Astrocyte (in vitro differentiated cells and primary cell): ENCODE data around the gene RAP1A. TPM values are rescaled to one million over a fixed set of nuclear protein-coding genes. Genes with fewer than 3 reads are reported as not detected.
"Not testable (repeated sequence)": the region's sequence is repeated elsewhere in the genome, so short reads cannot be mapped to it uniquely, and the experiment has no call there.

ENCODE experiments used
- DNase-seq: peaks from one replicate; pipeline ENCODE4 v3.0.0-alpha.2; 2010; ENCODE audit warnings: low read depth
- FAIRE-seq: peaks from 2 replicates; lab custom pipeline; 2011; peaks lifted over from hg19 to GRCh38; lab: Jason Lieb, UNC
- H2AFZ ChIP-seq: 2 replicates; pipeline ENCODE4 v1.6.0; 2012; ENCODE audit warnings: low read depth, low read length, inconsistent platforms
- H3K27ac ChIP-seq: 2 replicates; pipeline ENCODE4 v1.5.1; 2011; ENCODE audit warnings: low read depth, low read length, inconsistent platforms
- H3K27me3 ChIP-seq: 2 replicates; pipeline ENCODE4 v1.6.0; 2011; ENCODE audit warnings: low read length, inconsistent platforms; ENCODE audit not compliant: insufficient read depth
- H3K36me3 ChIP-seq: 2 replicates; pipeline ENCODE4 v1.5.1; 2011; ENCODE audit warnings: low read length, inconsistent platforms; ENCODE audit not compliant: insufficient read depth
- H3K4me1 ChIP-seq: 2 replicates; pipeline ENCODE4 v1.5.1; 2011; ENCODE audit warnings: low read length, inconsistent platforms; ENCODE audit not compliant: insufficient read depth
- H3K4me2 ChIP-seq: 2 replicates; pipeline ENCODE4 v1.6.0; 2012; ENCODE audit warnings: low read length, inconsistent platforms
- H3K4me3 ChIP-seq: 2 replicates; pipeline ENCODE4 v1.5.1; 2011; ENCODE audit warnings: low read depth, mild to moderate bottlenecking, low read length, inconsistent platforms; ENCODE audit not compliant: insufficient read depth
- H3K79me2 ChIP-seq: 2 replicates; pipeline ENCODE4 v1.6.0; 2012; ENCODE audit warnings: mild to moderate bottlenecking, low read length, inconsistent platforms; ENCODE audit not compliant: insufficient read depth
- H3K9ac ChIP-seq: 2 replicates; pipeline ENCODE4 v1.6.0; 2012; ENCODE audit warnings: mild to moderate bottlenecking, low read length, inconsistent platforms
- H3K9me3 ChIP-seq: 2 replicates; pipeline ENCODE4 v1.5.1; 2012; ENCODE audit warnings: low read depth, mild to moderate bottlenecking, low read length, inconsistent platforms; ENCODE audit not compliant: insufficient read depth
- H4K20me1 ChIP-seq: 2 replicates; pipeline ENCODE4 v1.6.0; 2012; ENCODE audit warnings: low read length, inconsistent platforms; ENCODE audit not compliant: insufficient read depth
- H3K27ac Mint-ChIP-seq: one replicate; pipeline ENCODE4 v1.8.0; 2021; ENCODE audit warnings: mild to moderate bottlenecking, mixed read lengths; ENCODE audit not compliant: unreplicated experiment
- H3K27me3 Mint-ChIP-seq: one replicate; pipeline ENCODE4 v1.8.0; 2021; ENCODE audit warnings: low read depth, mixed read lengths; ENCODE audit not compliant: unreplicated experiment
- H3K36me3 Mint-ChIP-seq: one replicate; pipeline ENCODE4 v1.8.0; 2021; ENCODE audit warnings: low read depth, mixed read lengths; ENCODE audit not compliant: unreplicated experiment
- H3K4me1 Mint-ChIP-seq: one replicate; pipeline ENCODE4 v1.8.0; 2021; ENCODE audit warnings: low read depth, mixed read lengths; ENCODE audit not compliant: unreplicated experiment
- H3K4me3 Mint-ChIP-seq: one replicate; pipeline ENCODE4 v1.8.0; 2021; ENCODE audit warnings: mild to moderate bottlenecking, moderate library complexity, mixed read lengths; ENCODE audit not compliant: unreplicated experiment
- H3K9me3 Mint-ChIP-seq: one replicate; pipeline ENCODE4 v1.8.0; 2021; ENCODE audit warnings: mild to moderate bottlenecking, mixed read lengths; ENCODE audit not compliant: unreplicated experiment
- EZH2 ChIP-seq: IDR thresholded peaks from 2 replicates; pipeline ENCODE4 v1.6.1; 2012; ENCODE audit warnings: mild to moderate bottlenecking, low read length, inconsistent platforms; ENCODE audit not compliant: insufficient read depth
- total RNA-seq: library from RNA; stranded (reverse); gene quantifications from 2 replicates; pipeline ENCODE4 v1.2.1, GENCODE V29; 2021
- TF ChIP-seq, protein P1 (sequence below): IDR thresholded peaks from 2 replicates; pipeline ENCODE4 v1.5.1; 2011; ENCODE audit warnings: low read depth, mild to moderate bottlenecking, inconsistent platforms, low read length, moderate library complexity; ENCODE audit not compliant: insufficient read depth

Gene RAP1A
- total RNA-seq, 1 donor from 2014 or later: 66.6 TPM

DNA sequence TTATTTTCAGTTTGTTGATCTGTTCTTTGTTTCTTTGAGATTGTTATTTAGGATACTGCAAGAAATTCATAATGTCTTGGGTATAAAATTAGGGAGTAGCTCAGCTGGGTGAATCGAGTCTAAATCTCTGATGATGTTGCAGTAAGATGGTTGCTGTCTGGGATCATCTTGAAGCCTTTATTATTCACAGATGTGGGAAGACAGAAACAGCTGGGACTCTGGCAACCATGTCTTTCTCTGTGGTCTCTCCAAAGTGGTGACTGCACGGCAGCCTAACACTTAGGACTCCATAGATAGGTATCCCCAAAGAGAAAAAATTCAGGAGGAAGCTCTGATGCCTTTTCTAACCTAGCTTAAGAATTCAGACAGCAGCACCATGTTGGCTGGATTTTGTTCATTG lies 52.7 kb downstream of the RAP1A start:
- TF ChIP-seq EZH2: no peak
- TF ChIP-seq, protein P1, sequence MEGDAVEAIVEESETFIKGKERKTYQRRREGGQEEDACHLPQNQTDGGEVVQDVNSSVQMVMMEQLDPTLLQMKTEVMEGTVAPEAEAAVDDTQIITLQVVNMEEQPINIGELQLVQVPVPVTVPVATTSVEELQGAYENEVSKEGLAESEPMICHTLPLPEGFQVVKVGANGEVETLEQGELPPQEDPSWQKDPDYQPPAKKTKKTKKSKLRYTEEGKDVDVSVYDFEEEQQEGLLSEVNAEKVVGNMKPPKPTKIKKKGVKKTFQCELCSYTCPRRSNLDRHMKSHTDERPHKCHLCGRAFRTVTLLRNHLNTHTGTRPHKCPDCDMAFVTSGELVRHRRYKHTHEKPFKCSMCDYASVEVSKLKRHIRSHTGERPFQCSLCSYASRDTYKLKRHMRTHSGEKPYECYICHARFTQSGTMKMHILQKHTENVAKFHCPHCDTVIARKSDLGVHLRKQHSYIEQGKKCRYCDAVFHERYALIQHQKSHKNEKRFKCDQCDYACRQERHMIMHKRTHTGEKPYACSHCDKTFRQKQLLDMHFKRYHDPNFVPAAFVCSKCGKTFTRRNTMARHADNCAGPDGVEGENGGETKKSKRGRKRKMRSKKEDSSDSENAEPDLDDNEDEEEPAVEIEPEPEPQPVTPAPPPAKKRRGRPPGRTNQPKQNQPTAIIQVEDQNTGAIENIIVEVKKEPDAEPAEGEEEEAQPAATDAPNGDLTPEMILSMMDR: no peak
- Mint-ChIP-seq H3K27ac (no peak overlapping the region), H3K36me3 (peaks cover 6% of the 10 kb centered on the region), H3K9me3 (no peaks in the 10 kb centered on the region), H3K27me3 (no peaks in the 10 kb centered on the region), H3K4me3 (no peak overlapping the region), H3K4me1 (peaks cover 5% of the 10 kb centered on the region)
- H3K9ac ChIP-seq: no peak overlapping the region
- H3K9me3 ChIP-seq: no peaks in the 10 kb centered on the region
- no peak overlapping the region for H3K4me3 ChIP-seq
- no peaks in the 10 kb centered on the region for H3K4me1 ChIP-seq
- H3K4me2 ChIP-seq: no peak overlapping the region
- no peak for DNase-seq
- H3K36me3 ChIP-seq: no peaks in the 10 kb centered on the region
- peaks cover 53% of the 10 kb centered on the region for H4K20me1 ChIP-seq
- no peaks in the 10 kb centered on the region for H3K27me3 ChIP-seq
- H2AFZ ChIP-seq: no peak overlapping the region
- H3K27ac ChIP-seq: no peak overlapping the region
- FAIRE-seq: no peak
- H3K79me2 ChIP-seq: peaks cover 63% of the 10 kb centered on the region

DNA sequence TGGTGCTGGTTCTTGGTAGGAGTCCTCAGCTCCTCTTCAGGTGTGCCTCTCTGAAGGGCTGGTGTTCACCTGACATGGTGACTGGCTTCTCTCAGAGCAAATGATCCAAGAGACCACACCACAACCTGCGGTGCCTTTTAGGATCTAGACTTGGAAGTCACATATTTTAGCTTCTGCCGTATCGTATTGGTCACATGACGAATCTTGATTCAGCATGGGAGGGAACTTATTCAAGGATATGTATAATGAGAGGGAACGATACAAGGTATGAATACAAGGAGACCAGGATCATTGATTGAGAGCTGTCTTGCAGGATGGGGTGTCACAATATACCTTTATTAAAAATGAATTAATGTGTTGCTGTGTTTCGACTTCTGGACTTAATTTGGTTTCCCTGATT lies 58.0 kb downstream of the RAP1A start:
- no peak overlapping the region for H3K27ac Mint-ChIP-seq
- Histone ChIP-seq H4K20me1 (peaks cover 32% of the 10 kb centered on the region), H3K79me2 (peaks cover 61% of the 10 kb centered on the region)

GRCh38 chr1:111679541-111679940 lies 60.0 kb downstream of the RAP1A start:
- Histone ChIP-seq H3K4me1 (no peaks in the 10 kb centered on the region), H3K79me2 (peaks cover 42% of the 10 kb centered on the region), H3K9ac (no peak overlapping the region), H4K20me1 (peaks cover 19% of the 10 kb centered on the region), H3K9me3 (no peaks in the 10 kb centered on the region), H3K27me3 (no peaks in the 10 kb centered on the region), H3K27ac (no peak overlapping the region), H3K36me3 (no peaks in the 10 kb centered on the region), H3K4me3 (no peak overlapping the region), H3K4me2 (no peak overlapping the region), H2AFZ (no peak overlapping the region)
- Mint-ChIP-seq H3K36me3 (peaks cover 34% of the 10 kb centered on the region), H3K4me3 (no peak overlapping the region), H3K4me1 (peaks cover 1% of the 10 kb centered on the region), H3K9me3 (peaks cover 26% of the 10 kb centered on the region), H3K27ac (no peak overlapping the region), H3K27me3 (no peaks in the 10 kb centered on the region)
- FAIRE-seq: no peak
- TF ChIP-seq EZH2: no peak
- TF ChIP-seq, protein P1: no peak
- no peak for DNase-seq

More for the DNA sequence above, 58.0 kb downstream of the RAP1A start:
- H3K27me3 ChIP-seq: no peaks in the 10 kb centered on the region
- H3K27me3 Mint-ChIP-seq: no peaks in the 10 kb centered on the region
- peaks cover 15% of the 10 kb centered on the region for H3K9me3 Mint-ChIP-seq
- H3K4me1 Mint-ChIP-seq: peaks cover 1% of the 10 kb centered on the region
- H3K4me3 ChIP-seq: no peak overlapping the region
- H3K4me2 ChIP-seq: no peak overlapping the region
- TF ChIP-seq, protein P1: no peak
- no peak for TF ChIP-seq EZH2
- no peaks in the 10 kb centered on the region for H3K36me3 ChIP-seq
- no peak overlapping the region for H3K9ac ChIP-seq
- H3K27ac ChIP-seq: no peak overlapping the region
- FAIRE-seq (no peak), DNase-seq (no peak)
- H3K36me3 Mint-ChIP-seq: peaks cover 22% of the 10 kb centered on the region
- H3K4me1 ChIP-seq: no peaks in the 10 kb centered on the region
- H3K4me3 Mint-ChIP-seq: no peak overlapping the region
- no peak overlapping the region for H2AFZ ChIP-seq
- no peaks in the 10 kb centered on the region for H3K9me3 ChIP-seq

- peaks cover 37% of the 10 kb centered on the region for H3K79me2 ChIP-seq
- H3K27me3 ChIP-seq: not testable (repeated sequence)
These were observed 60.7 kb downstream of the RAP1A start for GRCh38 chr1:111680212-111680800.

More at GRCh38 chr1:111680212-111680800, 60.7 kb downstream of the RAP1A start:
- H2AFZ ChIP-seq, H3K9ac ChIP-seq, H3K4me2 ChIP-seq, H3K36me3 ChIP-seq, H3K27me3 Mint-ChIP-seq, H3K9me3 ChIP-seq, H3K27ac Mint-ChIP-seq, H3K27ac ChIP-seq, FAIRE-seq, H3K4me3 ChIP-seq, H3K4me1 ChIP-seq, DNase-seq, H3K4me1 Mint-ChIP-seq, H3K4me3 Mint-ChIP-seq: not testable (repeated sequence)
- H3K9me3 Mint-ChIP-seq: peaks cover 32% of the 10 kb centered on the region
- peaks cover 36% of the 10 kb centered on the region for H3K36me3 Mint-ChIP-seq
- peaks cover 17% of the 10 kb centered on the region for H4K20me1 ChIP-seq
